Skeletal muscle cell (primary cell): ENCODE data around the gene KCNMA1.
"Not testable (repeated sequence)": the region's sequence is repeated elsewhere in the genome, so short reads cannot be mapped to it uniquely, and the experiment has no call there.

Experiments used
- DNase-seq: peaks from one replicate; pipeline ENCODE4 v3.0.0-alpha.2; 2010; ENCODE audit warnings: low read depth
- H3K4me3 ChIP-seq: 2 replicates; pipeline ENCODE4 v1.5.1; 2011; ENCODE audit warnings: low read depth, mild to moderate bottlenecking, control low read depth, low read length, moderate library complexity

Gene KCNMA1

DNA sequence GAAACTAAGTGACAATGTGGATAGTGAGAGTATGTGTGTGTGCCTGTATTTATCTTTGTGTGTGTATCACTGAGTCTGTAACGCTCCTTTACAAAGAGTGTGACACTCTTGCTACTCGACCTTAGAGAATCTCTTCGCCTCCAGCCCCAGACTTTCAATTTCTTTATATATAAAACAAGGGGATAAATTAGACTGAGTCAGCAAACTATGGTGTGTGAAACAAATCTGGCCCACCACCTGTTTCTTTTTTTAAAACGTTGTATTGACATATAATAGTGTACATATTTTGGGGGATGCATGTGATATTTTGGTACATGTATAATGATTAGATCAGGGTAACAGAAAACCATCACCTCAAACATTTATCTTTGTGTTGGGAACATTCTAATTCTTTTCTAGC lies 240.5 kb downstream of the KCNMA1 start:
- H3K4me3 ChIP-seq = no peak overlapping the region
- no peak for DNase-seq

DNA sequence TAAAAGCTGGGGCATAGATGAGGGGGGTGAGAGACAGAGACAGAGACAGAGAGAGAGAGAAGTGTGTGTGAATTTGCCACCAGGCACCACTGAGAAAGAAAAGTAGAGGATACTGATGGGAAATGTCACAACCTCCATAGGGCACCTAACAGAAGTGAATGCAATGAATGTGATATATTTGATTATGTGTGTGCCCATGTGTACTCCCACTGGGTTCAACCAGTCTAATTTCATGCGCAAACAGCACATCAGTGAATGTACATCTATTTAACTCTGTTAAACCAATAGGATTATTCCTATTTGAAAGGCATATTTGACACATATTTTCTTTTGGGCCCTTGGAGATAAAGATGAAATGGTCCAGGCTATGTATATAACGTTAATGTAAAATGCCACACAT lies 241.3 kb downstream of the KCNMA1 start:
- DNase-seq = no peak
- H3K4me3 ChIP-seq = no peak overlapping the region

DNA sequence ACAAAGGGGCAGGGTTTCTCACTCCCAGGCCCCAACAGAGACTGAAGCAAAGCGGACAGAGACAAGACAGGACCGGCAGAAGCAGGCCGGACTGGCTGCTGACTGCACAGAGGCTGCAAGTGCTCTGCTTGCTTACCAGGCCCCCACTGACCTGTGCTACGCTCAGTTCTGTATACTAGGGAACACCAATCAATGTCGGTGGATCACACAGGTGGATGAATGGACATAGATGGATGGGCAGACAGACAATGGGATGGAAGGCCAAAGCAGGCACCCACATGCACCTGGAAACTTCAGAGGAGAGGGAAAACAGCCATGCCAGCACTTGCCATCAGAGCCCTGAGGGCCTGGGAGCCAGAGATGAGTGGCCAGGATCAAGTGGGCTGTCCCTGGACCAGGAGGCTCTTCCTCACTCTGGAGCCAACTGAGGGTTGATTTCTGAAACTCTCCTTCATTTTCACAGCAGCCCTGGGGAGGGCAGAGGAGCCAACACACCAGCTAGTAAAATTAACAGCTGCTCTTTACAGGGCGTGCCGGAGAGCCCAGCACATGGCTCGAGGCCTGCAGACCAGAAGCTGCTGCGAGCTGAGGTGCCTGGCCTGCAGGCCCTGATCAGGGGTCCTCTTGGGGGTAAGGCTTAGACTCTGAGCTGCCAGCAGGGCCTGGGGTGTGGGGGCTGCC lies 243.6 kb downstream of the KCNMA1 start:
- no peak overlapping the region for H3K4me3 ChIP-seq
- no peak for DNase-seq

DNA sequence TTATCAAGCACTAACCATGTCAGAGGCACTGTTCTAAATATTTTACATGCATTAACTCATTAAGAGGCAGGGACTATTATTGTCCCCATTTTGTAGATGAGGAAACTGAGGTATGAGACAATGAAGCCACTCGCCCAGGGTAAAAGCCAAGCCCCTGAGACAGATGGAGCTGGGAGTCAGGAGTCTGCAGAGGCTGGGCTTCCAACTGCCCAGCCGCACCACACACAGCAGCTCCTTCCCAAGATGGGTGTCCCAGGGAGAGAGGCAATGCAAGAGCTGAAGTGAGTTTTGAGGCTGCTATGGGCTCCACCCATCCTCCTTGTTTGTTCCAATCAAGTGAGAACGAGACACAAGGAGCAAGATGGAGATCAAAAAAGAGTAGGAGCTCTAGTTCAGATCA lies 244.2 kb downstream of the KCNMA1 start:
- no peak overlapping the region for H3K4me3 ChIP-seq
- DNase-seq = no peak

DNA sequence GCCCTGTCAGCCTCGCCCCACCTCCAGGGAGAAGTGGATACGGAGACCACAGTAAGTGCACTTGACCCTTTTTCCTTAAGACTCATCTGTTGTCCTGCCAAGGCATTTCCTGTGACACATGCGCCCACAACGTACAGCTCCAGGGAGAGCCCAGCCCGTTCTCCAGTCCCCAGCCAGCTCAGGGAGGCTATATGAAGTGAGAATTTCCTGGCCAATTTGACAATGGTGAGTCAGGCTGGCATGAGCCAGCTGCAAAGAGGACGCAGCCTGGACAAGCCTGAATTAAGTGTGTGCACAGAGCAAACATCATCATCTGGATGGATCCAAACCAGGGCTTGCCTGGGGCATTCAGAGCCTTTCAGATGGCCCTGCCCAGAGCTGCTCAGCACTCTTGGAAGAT lies 244.8 kb downstream of the KCNMA1 start:
- no peak overlapping the region for H3K4me3 ChIP-seq
- peak; percentile 90 for DNase-seq

DNA sequence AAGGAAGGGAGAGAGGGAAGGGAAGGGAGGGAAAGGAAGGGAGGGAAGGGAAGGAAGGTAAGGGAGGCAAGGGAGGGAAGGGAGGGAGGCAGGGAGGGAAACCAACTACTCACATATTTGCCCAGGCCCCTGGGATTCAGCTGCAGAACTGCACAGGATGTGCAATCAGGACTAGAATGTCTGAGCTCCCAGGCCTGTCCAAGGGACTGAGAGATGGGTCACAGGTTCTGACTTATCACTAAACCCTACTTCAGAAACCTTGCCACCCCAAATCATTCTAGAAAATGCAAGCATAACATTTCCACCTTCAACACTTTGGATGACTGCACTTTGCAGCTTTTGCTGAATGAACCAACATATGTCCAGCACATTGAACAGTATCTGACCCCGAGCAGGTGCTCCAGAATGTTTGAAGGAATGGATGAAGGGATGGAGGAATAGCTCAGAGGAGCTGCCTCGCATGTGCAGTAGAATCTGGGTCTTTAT lies 245.3 kb downstream of the KCNMA1 start:
- H3K4me3 ChIP-seq = no peak overlapping the region
- peak; percentile 35 for DNase-seq

DNA sequence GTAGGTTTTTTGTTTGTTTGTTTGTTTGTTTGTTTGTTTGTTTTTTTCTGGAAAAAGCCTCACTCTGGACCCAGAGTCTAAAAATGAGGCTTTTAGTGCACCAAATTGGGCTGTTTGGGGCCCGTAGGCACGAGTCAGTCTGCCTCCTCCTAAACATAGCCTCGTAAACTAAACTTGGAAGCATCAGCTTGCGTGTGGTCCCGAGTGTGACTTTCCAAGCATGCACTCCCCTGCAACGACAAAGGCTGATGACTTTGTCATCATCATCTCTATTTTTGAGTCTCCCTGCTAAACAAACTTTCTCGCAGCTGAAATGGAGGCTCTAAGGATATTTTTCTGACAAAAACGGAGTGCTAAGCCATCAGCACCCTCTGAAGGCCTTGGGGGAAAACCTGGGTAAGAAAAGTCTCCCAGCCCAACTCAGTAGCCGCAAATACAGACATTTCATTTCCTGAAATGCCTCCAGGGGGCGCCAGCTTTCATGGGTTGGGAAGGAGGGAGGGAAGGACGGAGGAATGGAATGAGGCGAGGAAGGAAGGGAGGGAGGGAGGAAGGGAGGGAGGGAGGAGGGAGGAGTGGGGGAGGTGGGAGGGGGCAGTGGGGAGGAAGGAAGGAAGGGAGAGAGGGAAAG lies 245.9 kb downstream of the KCNMA1 start:
- peak; percentile 54 for DNase-seq
- no peak overlapping the region for H3K4me3 ChIP-seq

DNA sequence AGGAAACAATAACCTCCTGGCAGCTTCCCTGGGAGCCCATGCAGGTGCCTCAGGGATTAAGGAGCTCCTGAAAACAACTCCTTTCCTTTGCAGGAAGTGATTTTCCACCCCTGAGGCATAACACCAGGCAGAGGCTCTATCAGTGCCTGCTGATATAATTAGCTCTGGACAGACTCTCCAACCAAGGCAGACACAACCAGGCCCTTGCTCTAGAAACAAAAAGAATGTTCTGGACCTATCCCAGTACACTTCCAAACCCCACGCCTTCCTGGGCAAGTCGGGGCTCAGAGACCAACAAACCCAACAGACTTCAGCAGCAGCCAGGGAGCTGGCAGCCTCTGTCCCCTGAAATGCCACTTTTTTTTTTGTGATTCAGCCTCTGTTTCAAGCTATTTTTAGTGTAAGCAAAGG lies 247.1 kb downstream of the KCNMA1 start:
- no peak overlapping the region for H3K4me3 ChIP-seq
- no peak for DNase-seq

DNA sequence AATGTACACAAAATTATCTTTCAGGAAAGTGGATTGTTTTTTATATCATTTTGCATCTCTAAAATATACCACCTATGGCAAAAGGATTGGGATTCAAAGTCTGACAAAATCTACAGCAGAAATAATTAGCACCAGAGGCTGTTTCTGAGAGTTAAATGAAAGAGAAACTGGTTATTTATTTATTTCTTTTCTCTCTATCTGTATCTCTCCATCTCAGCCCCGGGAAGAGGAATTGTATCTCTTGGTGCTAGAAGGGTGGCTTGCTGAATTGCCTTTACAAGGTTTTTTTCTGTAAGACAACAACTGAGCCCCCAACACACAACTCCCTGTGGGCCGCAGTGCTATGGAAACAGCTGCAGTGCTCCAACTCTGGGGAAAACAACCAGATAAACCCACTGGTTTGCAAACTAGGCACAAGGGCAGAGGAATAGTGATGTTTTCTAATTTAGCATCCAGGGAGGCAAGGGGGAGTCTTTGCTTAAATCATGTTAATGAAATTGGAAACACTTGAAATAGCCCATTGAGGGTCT lies 249.0 kb downstream of the KCNMA1 start:
- no peak overlapping the region for H3K4me3 ChIP-seq
- DNase-seq = no peak

DNA sequence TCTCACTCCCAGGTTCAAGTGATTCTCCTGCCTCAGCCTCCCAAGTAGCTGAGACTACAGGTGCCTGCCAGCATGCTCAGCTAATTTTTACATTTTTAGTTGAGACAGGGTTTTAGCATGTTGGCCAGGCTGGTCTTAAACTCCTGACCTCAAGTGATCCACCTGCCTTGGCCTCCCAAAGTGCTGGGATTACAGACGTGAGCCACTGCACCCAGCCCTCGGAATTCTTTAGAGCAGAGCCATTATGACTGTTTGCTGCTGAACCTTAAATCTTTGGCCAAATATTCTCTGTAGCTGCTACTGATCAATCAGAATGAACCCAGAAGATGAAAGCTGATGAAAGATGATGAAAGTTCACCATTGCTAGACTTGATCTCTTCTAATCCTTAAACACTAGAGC lies 249.9 kb downstream of the KCNMA1 start:
- not testable (repeated sequence) for DNase-seq, H3K4me3 ChIP-seq

DNA sequence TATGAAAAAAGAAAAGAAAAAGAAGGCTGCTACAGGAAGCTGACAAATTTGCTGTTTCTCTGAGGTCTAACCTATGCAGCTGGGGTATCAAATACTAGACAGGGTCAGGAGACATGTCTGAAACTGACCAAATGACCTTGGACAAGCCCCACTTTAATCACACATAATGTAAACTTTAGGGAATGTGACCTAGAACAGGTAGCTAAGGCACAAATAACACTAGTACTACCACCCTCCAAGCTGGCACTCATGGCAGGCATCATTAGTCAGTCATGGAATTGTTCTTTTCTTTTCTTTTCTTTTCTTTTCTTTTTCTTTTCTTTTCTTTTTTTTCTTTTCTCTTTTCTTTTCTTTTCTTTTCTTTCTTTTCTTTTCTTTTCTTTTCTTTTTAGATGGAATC lies 250.4 kb downstream of the KCNMA1 start:
- DNase-seq = no peak
- H3K4me3 ChIP-seq = peak overlapping the region; percentile 9

DNA sequence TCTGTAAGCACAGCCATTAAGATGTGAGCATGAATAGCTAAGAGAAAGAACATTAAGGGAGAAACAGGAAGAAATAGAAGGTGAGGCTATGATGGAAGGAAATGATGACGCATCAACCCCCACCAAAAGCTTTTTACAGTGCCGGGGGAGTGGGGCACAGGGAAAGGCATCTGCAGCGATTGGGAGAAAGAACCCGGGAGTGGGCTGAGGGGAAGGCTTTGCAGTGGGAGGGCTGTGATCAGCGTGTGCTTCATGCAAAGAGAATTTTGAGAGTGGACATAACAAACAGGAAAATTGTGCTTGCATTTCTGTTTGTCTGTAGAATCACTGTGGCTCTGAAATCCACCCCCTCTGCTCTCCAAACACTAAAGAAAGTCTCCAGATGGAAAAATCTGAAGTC lies 250.8 kb downstream of the KCNMA1 start:
- peak; percentile 73 for DNase-seq
- H3K4me3 ChIP-seq = peak overlapping the region; percentile 9

DNA sequence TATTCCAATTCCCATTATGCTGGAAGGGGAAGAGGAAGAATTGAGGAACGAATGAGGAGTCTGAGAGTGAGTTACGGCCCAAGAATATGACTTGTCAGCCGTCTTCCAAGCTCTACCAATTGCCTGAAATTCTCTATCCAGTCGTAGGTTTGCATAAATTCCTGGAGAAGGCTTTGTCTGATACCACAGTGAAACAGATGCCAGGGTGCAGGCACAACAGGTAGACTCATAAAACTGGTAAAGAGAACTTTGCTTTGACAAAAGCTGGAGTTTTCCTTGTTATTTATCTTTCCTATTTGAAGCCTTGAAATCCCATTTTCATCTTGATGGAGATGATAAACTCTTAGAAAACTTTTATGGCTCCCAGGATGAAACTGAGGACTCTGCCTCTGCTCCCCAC lies 251.2 kb downstream of the KCNMA1 start:
- no peak overlapping the region for H3K4me3 ChIP-seq
- DNase-seq = no peak

DNA sequence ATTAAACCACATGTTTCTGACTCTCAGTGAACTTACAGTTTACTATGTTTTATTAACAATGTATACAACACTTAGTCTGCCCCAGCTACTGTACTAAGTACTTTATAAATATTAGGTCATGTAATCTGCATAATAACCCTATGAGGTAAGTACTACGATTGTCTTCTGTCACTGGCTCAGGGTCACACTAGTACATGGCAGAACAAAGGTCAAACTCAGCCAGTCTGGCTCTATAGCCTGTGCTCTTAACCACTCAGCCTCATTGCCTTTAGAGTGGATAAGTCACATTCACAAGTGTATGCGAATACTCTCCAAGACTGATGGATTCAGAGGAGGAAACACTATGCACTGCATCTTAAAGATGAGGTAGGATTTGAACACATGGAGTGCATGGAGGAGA lies 252.3 kb downstream of the KCNMA1 start:
- H3K4me3 ChIP-seq = no peak overlapping the region

DNA sequence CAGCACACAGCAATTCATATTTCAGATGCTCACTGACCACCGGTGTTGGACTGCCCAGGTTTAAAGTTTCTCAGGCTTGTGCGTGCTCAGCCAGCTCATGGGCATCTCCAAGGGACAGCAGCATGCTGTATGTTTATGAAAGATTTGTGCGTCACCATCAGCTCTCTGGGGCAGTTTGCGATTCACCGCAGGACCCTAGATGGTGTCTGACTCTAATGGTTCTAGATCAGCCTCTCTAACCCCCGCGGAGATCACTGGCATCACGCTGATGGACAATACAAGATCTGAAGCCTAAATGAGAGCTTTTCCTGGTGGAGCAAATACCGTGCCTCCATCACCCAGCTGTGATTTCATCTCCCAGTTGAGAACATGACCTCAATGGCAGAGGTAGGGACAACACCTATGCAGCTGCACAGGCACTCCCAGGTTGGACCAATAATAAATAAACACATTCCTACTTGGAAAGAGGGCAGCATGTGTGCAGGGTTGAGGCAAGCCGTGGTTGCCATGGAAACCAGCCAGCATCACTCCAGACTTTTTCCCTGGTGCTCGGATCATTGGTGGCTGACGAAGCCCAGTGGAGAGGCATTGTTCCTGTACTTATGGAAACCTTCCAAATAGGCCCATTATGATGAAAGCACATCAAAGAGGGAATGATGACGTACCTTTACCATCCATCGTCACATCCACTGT lies 253.6 kb downstream of the KCNMA1 start:
- peak; percentile 77 for DNase-seq
- no peak overlapping the region for H3K4me3 ChIP-seq

More for the DNA sequence above, 252.3 kb downstream of the KCNMA1 start:
- no peak for DNase-seq

DNA sequence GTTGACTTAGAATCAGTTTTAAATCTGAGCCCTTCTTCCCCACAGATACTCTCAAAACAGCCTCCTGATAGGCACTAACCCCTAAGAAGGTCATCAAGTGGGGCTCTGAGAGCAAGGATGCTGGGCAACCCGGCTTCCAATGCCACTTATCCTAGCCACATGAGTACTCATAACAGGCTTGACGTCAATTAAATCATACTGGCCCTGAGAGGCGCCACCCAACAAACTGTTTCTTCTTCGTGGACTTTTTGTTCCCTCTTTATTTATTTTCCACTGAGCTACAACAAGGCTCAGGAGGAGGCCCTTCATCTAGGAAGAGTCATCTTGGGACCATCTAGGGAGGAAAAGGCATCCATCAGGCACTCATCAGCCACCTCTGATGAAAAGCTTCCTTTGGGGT lies 255.9 kb downstream of the KCNMA1 start:
- no peak overlapping the region for H3K4me3 ChIP-seq

DNA sequence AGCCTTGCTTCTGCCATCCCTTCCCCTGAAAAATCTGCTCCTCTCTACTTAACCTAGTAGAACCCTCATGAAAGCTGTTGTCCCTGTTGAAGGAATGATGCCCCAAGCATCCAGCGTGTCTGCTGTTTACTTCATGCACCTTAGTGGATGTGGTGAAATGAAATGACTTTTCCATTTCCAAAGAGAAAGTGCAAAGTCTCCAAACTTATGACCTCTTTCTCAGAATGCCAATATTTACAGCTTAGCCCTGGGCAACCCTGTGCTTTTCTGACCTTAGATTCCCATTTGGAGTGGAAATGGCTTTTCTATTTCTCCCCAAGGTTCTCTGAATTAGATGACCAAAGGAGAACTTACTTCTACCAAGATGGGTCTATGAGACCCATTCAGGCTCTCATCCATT lies 256.9 kb downstream of the KCNMA1 start:
- no peak overlapping the region for H3K4me3 ChIP-seq
- DNase-seq = no peak

More for the DNA sequence above, 255.9 kb downstream of the KCNMA1 start:
- no peak for DNase-seq

DNA sequence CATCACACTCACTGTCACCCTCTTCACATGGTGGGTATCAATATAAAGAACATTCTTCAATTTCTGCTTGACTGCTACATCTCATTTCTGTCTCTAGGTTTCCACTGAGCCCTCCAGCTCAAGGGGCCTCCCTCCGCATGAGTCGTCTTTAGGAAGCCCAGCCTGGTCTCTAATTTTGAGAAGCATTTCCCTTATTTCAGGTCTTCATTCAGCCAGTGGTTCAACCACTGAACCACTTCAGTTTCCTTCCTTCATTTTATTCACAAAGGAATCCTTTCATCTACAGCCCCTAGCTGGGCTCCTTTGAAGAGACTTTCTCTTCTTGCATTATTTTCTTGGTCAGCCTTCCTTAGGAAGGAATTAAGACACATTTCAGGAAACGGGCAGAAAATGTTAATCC lies 257.4 kb downstream of the KCNMA1 start:
- H3K4me3 ChIP-seq = no peak overlapping the region

DNA sequence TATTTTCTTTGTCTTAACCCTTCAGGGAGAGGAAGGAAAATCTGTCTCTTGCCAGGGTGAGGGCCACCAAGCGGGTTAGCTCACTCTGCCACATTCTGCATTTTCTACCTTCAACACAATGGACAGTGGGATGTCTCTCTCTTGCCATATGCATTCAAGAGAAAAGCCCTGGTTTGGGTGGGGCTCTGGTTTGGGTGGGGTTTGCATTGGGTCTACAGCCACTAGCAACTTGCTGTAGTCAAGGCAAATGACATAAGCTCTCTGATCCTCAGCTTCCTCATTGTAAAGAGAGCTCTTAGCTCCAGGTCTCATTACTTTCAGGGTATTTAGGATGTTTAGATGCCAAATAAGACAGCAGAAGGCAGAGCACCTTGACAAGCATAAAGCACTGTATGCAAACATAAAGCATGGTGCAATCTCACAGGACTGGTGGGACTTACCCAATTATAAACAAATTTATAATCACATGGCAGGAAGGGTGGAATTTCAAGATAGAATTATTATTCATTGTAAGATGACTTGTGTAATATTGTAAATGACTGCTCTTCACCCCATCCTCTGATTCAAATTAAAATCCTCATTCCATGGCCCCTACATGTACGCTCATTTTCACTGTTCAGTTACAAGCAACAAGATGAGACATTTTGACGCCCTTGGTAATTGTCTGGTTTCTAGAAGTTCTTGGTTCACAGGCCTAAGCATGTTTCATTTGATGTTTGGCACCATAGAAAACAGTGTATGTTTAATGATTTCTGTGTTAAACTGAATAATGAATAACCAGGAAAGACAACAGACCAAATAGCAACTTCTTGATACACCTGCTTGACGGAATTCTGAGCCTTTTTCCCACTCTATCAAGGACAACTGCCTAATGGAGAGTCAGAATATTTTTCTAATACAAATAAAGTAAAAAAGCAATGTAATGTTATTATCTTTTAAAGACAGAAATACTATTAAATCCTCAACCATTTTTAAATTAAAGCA lies 258.9 kb downstream of the KCNMA1 start:
- H3K4me3 ChIP-seq = no peak overlapping the region
- no peak for DNase-seq

More for the DNA sequence above, 257.4 kb downstream of the KCNMA1 start:
- DNase-seq = no peak
